HEK293T (cell line): ENCODE measurements around the gene GPBAR1.

Source experiments
- BHLHE40 ChIP-seq: fragments of 450-650 bp; IDR thresholded peaks from 2 replicates; pipeline ENCODE4 v1.6.1; 2016; ENCODE audit warnings: mild to moderate bottlenecking, moderate library complexity, borderline replicate concordance
- CTBP1 ChIP-seq: fragments of 450-650 bp; IDR thresholded peaks from 2 replicates; pipeline ENCODE4 v1.6.1; 2016; ENCODE audit warnings: borderline replicate concordance
- ELF4 ChIP-seq: fragments of 450-650 bp; IDR thresholded peaks from 2 replicates; pipeline ENCODE4 v1.6.1; 2017; ENCODE audit warnings: antibody characterized with exemption
- FOXA1 ChIP-seq: fragments of 450-650 bp; IDR thresholded peaks from 2 replicates; pipeline ENCODE4 v1.6.1; 2016; ENCODE audit warnings: mild to moderate bottlenecking
- FOXK2 ChIP-seq: fragments of 450-650 bp; IDR thresholded peaks from 2 replicates; pipeline ENCODE4 v1.6.1; 2016; ENCODE audit warnings: mild to moderate bottlenecking
- FOXM1 ChIP-seq: fragments of 450-650 bp; IDR thresholded peaks from 2 replicates; pipeline ENCODE4 v1.6.1; 2017; ENCODE audit warnings: mild to moderate bottlenecking, borderline replicate concordance
- HDGF ChIP-seq: fragments of 450-650 bp; IDR thresholded peaks from 2 replicates; pipeline ENCODE4 v1.6.1; 2017; ENCODE audit warnings: antibody characterized with exemption, borderline replicate concordance
- L3MBTL2 ChIP-seq: fragments of 450-650 bp; conservative IDR thresholded peaks from 2 replicates; pipeline ENCODE4 v1.6.1; 2016; ENCODE audit warnings: mild to moderate bottlenecking
- NFRKB ChIP-seq: fragments of 450-650 bp; IDR thresholded peaks from 2 replicates; pipeline ENCODE4 v1.6.1; 2016; ENCODE audit warnings: mild to moderate bottlenecking, moderate library complexity
- SP1 ChIP-seq: fragments of 450-650 bp; IDR thresholded peaks from 2 replicates; pipeline ENCODE4 v1.6.1; 2017
- SUZ12 ChIP-seq: fragments of 450-650 bp; IDR thresholded peaks from 2 replicates; pipeline ENCODE4 v1.6.1; 2016; ENCODE audit warnings: mild to moderate bottlenecking
- TARDBP ChIP-seq: fragments of 450-650 bp; IDR thresholded peaks from 2 replicates; pipeline ENCODE4 v1.6.1; 2016
- ZNF384 ChIP-seq: fragments of 450-650 bp; IDR thresholded peaks from 2 replicates; pipeline ENCODE4 v1.6.1; 2016
- TF ChIP-seq, protein P1 (sequence below): fragments of 450-650 bp; IDR thresholded peaks from 2 replicates; pipeline ENCODE4 v1.6.1; 2016

DNA sequence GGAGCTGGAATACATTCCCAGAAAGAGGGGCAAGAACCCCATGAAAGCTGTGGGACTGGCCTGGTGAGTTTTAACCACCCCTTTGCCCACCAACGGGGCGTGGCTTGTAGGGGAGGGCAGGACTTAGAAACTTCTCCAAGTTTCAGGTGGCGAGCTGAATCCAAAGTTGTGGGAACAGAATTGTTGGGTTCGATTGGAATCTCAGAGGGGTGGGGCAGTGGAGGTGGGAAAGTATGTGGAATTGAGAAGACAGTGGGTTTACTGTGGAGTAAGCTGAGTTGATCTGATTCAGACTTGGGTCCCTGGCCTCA, 10.6 kb downstream of the GPBAR1 start:
- TF ChIP-seq ELF4: no peak
- TF ChIP-seq ZNF384: no peak
- no peak for TF ChIP-seq BHLHE40
- no peak for TF ChIP-seq FOXK2
- TF ChIP-seq NFRKB: no peak
- TF ChIP-seq L3MBTL2: no peak
- TF ChIP-seq CTBP1: no peak
- no peak for TF ChIP-seq HDGF
- TF ChIP-seq FOXM1: no peak
- no peak for TF ChIP-seq SUZ12
- TF ChIP-seq, protein P1, sequence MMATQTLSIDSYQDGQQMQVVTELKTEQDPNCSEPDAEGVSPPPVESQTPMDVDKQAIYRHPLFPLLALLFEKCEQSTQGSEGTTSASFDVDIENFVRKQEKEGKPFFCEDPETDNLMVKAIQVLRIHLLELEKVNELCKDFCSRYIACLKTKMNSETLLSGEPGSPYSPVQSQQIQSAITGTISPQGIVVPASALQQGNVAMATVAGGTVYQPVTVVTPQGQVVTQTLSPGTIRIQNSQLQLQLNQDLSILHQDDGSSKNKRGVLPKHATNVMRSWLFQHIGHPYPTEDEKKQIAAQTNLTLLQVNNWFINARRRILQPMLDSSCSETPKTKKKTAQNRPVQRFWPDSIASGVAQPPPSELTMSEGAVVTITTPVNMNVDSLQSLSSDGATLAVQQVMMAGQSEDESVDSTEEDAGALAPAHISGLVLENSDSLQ: no peak
- no peak for TF ChIP-seq TARDBP
- TF ChIP-seq FOXA1: no peak
- TF ChIP-seq SP1: no peak
